AG04450 (cell line): ENCODE measurements around the gene MEX3D. TPM values are rescaled to one million over a fixed set of nuclear protein-coding genes. Genes with fewer than 3 reads are reported as not detected.

Experiments used
- CTCF ChIA-PET: fragments of 300-600, 350-600 bp; formaldehyde crosslinking; extraction: SDS; loops from one replicate; lab custom pipeline; 2022; ENCODE audit warnings: antibody characterized with exemption, inconsistent platforms; lab: Charles Lee
- POLR2A ChIA-PET: fragments of 350-600 bp; formaldehyde crosslinking; extraction: SDS; loops from one replicate; lab custom pipeline; 2021; ENCODE audit warnings: antibody characterized with exemption, inconsistent platforms; lab: Yijun Ruan, JAX
- DNase-seq: peaks from one replicate; pipeline ENCODE4 v3.0.0-alpha.2; 2011; ENCODE audit warnings: low read depth, low spot score
- H3K27ac ChIP-seq: one replicate; pipeline ENCODE4 v1.5.1; 2012; ENCODE audit warnings: low read depth, low read length, control low read depth
- H3K27me3 ChIP-seq: one replicate; pipeline ENCODE4 v1.6.0; 2012; ENCODE audit warnings: low read length; ENCODE audit not compliant: control insufficient read depth, insufficient read depth
- H3K4me3 ChIP-seq: 2 replicates; pipeline ENCODE4 v1.5.1; 2011; ENCODE audit warnings: mild to moderate bottlenecking, low read depth, low read length, control low read depth
- H3K9me3 ChIP-seq: 2 replicates; pipeline ENCODE4 v1.5.1; 2012; ENCODE audit warnings: low read length; ENCODE audit not compliant: control insufficient read depth, insufficient read depth
- polyA plus RNA-seq: library from polyadenylated mRNA; depleted of rRNA; stranded (reverse); fragments of >200 nt; gene quantifications from 2 replicates; pipeline ENCODE4 v1.2.3, GENCODE V29; 2011
- TF ChIP-seq, protein P1 (sequence below): IDR thresholded peaks from 2 replicates; pipeline ENCODE4 v1.5.1; 2011; ENCODE audit warnings: low read depth, low read length, control low read depth, inconsistent platforms

The MEX3D gene
- polyA plus RNA-seq, 1 experiment, result 5.4 TPM

DNA sequence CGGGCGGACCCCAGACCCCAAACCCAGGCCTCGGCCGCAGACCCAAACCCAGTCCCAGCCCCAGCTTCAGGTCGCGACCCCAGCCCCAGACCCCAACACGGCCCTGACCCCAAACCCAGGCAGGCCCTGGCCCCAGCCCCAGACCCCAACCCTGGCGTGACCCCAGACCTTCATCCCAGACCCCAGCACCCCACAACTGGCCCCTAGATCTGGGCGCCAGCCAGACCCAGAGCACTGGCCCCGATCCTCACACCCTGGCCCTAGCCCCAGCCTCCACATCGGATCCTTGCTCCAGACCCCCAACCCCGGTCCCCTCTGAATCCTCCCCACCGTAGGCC, 17.1 kb upstream of the MEX3D start:
- no peaks in the 10 kb centered on the region for H3K27me3 ChIP-seq
- ChIA-PET CTCF (no interaction called here), POLR2A (no interaction called here)
- H3K27ac ChIP-seq, result no peak overlapping the region
- TF ChIP-seq, protein P1, sequence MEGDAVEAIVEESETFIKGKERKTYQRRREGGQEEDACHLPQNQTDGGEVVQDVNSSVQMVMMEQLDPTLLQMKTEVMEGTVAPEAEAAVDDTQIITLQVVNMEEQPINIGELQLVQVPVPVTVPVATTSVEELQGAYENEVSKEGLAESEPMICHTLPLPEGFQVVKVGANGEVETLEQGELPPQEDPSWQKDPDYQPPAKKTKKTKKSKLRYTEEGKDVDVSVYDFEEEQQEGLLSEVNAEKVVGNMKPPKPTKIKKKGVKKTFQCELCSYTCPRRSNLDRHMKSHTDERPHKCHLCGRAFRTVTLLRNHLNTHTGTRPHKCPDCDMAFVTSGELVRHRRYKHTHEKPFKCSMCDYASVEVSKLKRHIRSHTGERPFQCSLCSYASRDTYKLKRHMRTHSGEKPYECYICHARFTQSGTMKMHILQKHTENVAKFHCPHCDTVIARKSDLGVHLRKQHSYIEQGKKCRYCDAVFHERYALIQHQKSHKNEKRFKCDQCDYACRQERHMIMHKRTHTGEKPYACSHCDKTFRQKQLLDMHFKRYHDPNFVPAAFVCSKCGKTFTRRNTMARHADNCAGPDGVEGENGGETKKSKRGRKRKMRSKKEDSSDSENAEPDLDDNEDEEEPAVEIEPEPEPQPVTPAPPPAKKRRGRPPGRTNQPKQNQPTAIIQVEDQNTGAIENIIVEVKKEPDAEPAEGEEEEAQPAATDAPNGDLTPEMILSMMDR, result no peak
- H3K9me3 ChIP-seq, result no peaks in the 10 kb centered on the region; the same call in 1 of the 2 replicates
- H3K4me3 ChIP-seq, result no peak overlapping the region
- no peak for DNase-seq

DNA sequence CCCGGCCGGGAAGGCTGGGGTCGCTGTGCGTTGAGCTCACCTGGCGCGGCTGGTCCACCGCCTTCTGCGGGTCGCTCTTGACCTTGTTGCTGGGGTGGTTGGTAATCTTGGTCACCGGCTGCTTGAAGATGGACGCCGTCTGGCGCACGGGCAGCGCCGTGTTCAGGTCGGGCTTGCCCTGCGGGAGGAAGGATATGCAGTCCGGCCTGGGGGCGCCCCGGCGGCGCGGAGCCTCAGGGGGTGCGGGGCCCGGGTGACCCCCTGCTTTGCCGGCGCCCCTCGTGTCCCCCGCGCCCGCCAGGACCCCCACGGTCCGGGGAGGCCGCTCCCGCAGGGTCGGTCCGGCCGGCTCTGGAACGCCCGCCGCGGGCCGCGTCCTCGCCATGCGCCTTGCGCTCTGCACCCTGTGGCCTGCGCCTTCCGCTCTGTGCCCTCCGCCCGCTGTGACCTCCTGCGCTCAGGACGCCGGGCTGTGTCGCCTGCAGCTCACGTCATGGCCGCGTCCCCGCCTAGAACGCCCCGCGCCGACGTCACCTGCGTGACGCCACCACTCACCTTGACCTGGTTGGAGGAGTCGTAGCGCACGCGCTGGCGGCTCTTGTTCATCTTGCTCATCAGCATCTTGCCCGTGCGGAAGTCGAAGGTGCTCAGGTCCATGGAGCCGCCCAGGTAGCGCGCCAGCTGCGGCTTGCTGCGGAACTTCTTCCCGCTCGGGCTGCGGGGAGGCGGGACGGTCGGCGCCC, 16.5 kb upstream of the MEX3D start:
- H3K27ac ChIP-seq, result no peak overlapping the region
- no peak overlapping the region for H3K4me3 ChIP-seq
- no peak for DNase-seq
- ChIA-PET CTCF (no interaction called here), POLR2A (no interaction called here)
- no peaks in the 10 kb centered on the region for H3K27me3 ChIP-seq
- H3K9me3 ChIP-seq, result no peaks in the 10 kb centered on the region; the same call in 1 of the 2 replicates
- TF ChIP-seq, protein P1, result no peak

DNA sequence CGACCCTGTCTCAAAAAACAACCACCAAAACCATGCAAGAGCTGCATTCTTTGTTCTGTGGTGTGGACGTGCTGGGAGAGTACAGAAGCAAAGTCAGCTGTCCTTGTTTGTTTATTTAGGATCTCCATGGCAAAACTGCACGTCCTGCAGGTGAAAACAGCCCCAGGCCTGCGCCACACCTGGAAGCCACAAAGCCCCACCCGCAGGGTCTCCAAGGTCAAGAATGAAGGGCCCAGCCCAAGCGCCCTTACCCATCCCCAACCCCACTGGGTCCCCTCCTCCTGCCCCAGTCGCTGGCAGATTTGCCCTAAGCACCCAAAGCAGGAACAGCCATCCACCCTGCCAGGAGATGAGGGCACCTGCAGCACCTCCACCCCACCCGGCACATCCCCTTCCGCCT, 14.1 kb upstream of the MEX3D start:
- ChIA-PET CTCF (interaction anchor here (0.9 kb wide), 1 partner anchor 36 kb away, joined by 3 read pairs; no protein-coding TSS in a partner anchor), POLR2A (no interaction called here)
- H3K4me3 ChIP-seq, result no peak overlapping the region
- no peak for DNase-seq
- TF ChIP-seq, protein P1, result no peak
- no peak overlapping the region for H3K27ac ChIP-seq
- no peaks in the 10 kb centered on the region; the same call in 1 of the 2 replicates for H3K9me3 ChIP-seq
- no peaks in the 10 kb centered on the region for H3K27me3 ChIP-seq

GRCh38 chr19:1580957-1581356, 12.8 kb upstream of the MEX3D start:
- ChIA-PET POLR2A (no interaction called here), CTCF (interaction anchor here (0.8 kb wide), 1 partner anchor 35 kb away, joined by 3 read pairs; no protein-coding TSS in a partner anchor)
- no peak overlapping the region for H3K27ac ChIP-seq
- TF ChIP-seq, protein P1, result no peak
- H3K9me3 ChIP-seq, result no peaks in the 10 kb centered on the region; the same call in 1 of the 2 replicates
- DNase-seq, result no peak
- H3K4me3 ChIP-seq, result no peak overlapping the region
- no peaks in the 10 kb centered on the region for H3K27me3 ChIP-seq

- H3K9me3 ChIP-seq, result no peaks in the 10 kb centered on the region; the same call in 1 of the 2 replicates
- no peak overlapping the region for H3K27ac ChIP-seq
- ChIA-PET POLR2A (no interaction called here), CTCF (no interaction called here)
- no peaks in the 10 kb centered on the region for H3K27me3 ChIP-seq
- no peak overlapping the region for H3K4me3 ChIP-seq
- DNase-seq, result no peak
- TF ChIP-seq, protein P1, result no peak
These were observed 12.3 kb upstream of the MEX3D start for GRCh38 chr19:1580382-1580781.
